Activated CD4-positive, alpha-beta T cell treated with anti-CD3 and anti-CD28 coated beads, Interleukin-2, amount 50 U/mL, for 16 hours (primary cell): ENCODE measurements around the gene TSKS.
A peak's percentile ranks its signal among the peaks of the same experiment; 100 is the strongest.
"Not testable (repeated sequence)": the region's sequence is repeated elsewhere in the genome, so short reads cannot be mapped to it uniquely, and the experiment has no call there.

Experiments
- DNase-seq: peaks from one replicate; pipeline ENCODE4 v3.0.0-alpha.2; 2020

The TSKS gene

DNA sequence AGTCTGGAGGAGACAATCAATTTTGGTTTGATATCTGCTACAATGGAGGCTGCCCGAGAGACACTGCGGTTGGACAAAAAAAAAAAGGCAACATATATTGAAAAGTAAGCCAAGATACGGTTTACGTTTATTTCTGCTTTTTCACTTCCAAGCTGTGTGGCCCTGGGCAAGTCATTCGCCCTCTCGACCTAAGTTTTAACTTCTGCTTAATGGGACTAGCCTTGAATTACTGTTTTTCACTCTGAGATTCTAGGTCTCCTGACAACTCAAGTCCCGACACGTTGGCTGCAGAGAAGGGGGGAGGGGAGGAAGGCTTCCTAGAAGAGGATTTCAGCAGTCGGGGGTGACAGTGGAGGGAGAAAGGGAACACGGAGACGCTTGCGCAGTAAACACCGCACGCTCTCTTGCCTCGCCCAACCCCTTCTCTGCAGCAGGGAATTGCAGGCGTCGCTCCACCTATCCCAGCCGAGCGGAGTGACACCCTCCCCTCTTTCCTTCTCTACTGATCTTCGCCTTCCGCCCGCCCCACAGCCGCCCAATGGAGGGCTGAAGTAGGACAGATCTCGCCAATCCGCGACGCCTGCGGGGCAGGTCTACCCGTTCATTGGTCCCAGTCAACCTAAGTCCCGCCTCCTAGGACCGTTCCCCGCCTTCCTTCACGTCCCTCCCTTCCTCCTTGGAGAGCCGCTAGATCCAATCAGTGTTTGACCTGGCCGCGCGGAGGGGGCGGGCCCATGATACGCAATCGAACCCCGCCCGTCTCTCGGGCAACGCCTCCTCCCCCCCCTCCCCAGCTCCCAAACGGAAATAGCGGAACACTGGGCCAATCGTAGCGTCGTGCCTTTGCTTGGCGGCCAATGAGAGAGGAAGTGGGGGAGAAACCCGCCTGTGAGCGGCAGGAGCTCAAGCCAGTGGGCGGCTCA is 3.2 kb upstream of the TSKS start:
- DNase-seq = peak; percentile 100

DNA sequence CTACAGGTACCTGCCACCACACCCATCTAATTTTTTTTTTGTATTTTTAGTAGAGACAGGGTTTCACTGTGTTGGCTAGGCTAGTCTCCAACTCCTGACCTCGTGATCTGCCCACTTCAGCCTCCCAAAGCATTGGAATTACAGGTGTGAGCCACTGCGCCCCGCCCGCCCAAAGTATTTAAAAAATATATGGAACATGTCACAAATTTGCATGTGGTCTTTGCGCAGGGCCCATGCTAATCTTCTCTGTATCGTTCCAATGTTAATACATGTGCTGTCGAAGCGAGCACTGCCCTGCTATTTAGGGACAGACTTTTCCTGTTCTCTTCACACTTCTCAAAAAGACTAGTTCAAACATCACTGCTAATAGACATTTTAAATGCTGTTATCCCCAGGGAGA is 1.2 kb upstream of the TSKS start:
- DNase-seq = no peak

DNA sequence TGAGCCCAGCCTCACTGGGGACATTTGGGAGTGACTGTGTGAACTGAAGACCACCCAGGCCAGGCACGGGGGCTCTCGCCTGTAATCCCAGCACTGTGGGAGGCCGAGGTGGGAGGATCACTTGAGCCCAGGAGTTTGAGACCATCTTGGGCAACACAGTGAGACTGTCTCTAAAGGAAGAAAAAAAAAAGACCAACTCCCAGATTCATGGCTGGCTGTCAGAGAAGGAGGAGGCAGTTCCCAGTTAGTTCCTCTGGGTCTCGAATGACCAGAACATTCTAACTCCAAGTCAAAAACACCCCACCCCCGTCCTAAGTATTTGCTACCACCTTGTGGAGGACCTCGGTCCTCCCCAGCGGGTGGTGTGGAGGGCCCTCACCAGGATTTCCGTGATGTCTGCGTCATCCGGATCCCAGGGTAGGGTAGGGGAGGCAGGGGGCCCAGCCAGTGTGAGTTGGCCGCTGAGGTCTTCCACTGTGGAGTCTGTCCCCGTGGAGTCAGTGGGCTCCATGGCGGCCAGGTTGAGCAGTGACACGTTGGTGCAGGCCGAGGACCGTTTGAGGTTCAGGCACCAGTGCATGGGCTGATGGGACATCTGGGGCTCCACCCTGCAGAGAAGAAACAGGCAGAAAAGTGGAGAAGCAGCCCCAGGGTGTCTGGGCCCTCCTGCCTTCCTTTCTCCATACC is 1.3 kb downstream of the TSKS start:
- DNase-seq = no peak

DNA sequence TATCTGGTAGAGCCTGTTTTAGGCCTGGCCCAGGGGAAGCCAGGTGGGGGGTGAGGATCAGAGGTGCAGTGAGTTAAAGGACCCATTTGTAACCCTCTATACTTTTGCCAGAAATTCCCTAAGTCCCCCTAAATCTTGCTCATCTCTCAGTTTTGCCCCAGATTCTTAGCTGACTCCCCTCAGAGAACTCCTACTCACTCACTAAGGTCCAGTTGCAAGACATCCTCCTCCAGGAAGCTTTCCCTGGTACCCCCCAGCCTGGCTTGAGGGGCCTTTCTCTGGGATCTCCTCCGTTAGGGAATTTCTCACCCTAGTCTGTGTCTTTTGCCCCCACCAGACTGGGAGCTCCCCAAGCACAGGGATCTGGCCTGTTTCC is 1.9 kb downstream of the TSKS start:
- DNase-seq = no peak

DNA sequence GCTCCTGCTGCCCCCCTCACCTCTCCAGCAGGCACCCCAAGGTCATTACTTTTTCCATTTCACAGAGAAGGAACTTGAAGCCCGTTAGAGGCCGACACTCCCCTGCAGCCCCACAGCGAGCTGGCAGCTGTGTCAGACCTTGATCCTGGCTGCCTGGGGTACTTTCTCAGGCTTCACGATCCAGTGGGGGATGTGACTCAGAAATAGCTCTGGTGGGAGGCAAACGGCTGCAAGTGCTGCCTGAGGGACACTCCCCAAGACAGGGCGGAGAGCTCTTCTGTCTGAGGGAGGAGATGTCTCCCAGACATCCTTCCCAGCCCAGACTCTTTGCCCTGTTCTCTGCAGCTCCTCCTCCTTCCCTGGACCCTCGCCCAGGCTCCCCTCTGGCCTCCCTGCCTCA is 4.8 kb downstream of the TSKS start:
- DNase-seq = no peak

DNA sequence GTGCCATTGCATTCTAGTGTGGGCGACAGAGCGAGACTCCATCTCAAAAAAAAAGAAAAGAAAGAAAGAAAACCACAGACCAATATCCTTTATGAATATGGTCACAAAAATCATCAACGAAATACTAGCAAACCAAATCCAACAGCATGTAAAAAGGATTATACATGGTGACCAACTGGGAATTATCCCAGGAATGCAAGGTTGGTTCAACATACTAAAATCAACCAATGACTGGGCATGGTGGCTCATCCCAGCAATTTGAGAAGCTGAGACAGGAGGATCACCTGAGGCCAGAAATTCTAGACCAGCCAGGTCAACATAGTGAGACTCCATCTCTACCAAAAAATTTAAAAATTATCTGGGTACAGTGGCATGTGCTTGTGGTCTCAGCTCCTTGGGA is 7.2 kb downstream of the TSKS start:
- no peak for DNase-seq

DNA sequence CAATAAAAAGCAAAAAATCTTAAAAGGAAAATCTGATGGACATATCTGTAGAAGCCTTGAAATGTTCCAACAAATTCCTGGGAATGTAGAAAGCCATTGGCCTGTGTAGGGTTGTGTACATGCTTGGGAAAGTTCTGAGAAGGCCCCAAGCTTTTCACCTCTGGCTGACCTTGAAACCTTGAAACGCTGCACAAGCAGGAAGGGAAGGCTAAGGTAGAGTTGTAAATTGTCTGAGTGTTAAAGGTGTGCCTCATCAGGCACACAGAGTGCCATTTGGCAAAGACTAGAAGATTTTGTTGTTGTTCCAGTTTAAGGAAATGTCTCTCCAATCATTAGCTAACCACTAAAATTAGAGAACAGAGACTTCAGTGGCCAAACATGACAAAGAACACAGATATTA is 10.4 kb downstream of the TSKS start:
- DNase-seq = no peak

DNA sequence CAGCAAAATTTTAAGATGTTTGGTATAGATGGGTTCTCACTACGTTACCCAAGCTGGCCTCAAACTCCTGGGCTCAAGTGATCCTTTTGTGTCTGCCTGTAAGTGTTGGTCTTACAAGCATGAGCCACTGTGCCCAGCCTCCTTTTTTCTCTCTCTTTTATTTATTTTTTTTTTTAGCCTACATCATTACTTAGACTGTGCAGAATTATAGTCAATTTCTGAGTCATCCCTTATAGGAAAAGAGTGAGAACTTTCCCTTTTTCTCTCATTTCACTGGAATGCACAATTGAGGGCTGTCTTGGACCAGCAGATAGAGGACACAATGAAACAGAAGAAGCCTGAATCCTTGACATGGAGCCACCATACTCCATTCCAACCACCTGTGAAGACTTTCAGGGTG is 13.3 kb downstream of the TSKS start:
- DNase-seq = no peak

DNA sequence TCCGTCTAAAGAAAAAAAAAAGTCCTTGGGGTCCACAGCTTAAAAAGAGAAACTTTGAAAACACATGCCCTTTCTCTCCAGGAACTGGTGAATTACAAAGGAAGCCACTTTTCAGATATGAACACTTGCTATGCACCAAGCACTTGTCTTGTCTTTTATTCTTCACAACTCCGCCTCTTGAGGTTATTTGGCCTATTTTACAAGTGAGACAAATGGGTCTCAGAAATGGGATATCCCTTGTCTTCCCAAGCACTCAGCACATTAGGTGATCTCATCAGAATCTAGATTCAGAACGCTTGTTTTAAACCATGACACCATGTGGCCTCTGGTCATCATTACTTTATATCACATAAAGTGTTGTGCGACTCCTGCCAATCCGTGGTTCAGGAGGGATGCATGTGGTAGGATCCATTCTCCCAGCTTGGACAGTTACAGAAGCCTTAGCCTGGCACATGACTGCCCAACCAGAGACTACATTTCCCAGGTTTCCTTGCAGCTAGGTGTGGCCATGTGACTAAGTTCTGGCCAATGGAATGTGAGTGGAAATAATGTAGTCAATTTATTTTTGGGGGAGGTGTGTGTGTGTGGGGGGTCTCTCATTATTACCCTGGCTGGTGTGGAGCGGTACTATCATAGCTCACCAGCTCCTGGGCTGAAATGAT is 13.9 kb downstream of the TSKS start:
- no peak for DNase-seq

DNA sequence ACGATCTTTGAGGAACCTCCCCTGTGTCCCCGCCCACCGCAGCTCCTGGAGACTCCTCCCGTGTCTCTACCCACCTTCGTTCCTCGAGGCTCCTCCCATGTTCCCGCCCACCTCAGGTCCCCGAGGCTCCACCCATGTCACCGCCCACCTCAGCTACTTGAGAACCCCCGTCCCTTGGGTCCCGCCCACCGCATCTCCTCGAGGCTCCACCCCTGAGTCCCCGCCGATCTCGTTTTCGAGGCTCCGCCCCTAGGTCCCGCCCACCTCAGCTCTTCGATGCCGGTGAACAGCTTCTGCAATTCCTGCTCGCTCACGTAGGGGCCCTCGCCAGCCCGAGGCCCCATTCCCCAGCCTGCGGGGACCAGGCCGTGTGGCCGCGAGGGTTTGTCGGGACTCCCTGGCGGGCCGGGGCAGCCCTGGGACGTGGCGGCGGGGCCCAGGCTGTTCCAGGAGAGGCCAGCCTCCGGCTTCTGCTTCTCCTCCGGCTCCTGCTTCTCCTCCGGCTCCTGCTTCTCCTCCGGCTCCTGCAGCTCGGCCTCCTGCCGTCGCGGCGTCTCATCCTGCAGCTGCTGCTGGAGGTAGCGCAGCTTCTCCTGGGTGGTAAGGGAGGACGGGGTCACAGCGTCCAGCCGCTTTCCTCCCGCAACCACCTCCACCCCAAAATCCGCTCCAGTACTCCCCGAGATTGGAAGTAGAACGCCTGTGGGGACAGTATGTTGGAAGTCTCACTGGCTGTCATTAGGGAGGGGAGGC is 16.7 kb downstream of the TSKS start:
- DNase-seq = peak; percentile 41

DNA sequence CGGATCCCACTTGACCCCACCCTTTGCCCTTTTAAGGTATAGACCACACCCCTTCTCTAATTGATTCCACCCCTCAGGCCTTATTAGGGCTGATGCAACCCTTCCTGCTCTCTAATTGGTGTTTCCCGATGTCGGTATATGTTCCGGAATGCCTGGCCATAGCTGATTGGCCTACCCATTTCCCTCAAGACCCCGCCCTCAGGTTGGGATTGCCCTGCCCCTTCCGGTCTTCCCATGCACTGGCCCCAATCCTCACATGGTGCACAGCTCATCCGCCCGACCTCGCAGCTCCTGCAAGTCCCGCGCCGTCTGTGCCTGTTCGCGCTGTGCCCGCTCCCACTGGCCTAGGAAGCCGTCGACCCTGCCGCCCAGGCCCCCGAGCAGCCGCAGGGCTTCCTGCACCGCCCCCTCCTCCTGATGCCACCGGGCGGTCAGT is 18.1 kb downstream of the TSKS start:
- no peak for DNase-seq

DNA sequence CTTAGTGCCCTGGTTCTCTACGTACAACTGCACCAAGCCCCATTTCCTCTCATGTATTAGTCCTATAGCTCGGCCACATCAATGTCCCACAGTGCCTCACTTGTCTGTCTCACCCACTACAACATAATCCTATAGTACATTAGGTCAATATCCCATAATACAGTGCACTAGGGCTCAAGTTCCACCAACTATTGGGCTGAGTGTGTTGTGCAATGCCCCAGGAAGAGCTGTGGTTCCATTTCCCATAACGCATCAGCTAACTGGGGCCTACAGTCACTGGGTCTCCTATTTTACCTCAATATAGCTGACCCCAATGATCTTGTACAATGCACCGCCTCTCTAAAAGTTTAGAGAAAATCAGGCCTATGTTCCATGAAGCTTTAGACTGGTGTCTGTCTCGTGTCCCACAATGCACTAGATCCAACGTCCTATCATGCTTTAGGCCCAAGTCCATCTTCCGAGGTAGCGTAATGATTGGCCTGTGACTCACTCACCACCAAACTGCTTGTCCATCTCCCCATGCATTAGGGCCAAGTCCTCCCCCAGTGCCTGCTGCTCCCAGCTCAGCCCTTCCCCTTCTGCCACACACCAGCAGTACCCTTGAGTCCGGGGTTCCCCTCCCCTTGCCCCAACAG is 21.8 kb downstream of the TSKS start:
- no peak for DNase-seq

DNA sequence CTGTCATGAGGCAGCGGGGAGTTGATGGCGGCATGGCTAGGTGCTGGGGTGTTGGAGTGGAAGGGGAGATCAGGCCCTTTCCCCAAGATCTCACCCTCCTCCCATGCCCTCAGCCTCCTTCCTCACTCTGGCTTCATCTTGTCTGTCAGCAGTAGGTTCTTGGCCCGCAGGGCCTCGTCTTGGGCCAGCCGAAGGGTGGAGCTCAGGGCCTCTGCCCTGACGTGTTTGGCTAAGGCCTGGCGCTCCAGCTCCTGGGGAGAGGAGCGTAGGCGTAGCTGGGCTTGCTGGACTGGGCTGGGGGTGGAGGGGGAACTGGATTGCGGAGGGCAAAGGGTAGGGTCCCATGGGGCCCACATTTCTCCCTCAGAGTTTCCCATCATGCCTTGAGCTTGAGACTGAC is 23.2 kb downstream of the TSKS start:
- no peak for DNase-seq

DNA sequence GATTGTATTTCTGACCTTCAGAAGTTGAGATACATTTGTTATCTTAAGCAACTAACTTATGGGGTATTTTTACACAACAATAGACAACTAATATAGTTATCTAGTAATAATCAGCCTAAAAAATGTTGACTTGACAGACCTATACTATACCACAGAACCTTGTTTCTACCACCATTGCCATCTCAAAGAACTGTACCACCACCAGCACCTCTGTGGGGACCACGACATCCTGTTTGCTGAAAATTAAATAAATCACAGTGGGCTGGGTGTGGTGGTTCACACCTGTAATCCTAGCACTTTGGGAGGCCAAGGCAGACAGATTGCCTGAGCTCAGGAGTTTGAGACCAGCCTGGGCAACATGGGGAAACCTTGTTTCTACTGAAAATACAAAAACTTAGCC is 24.0 kb downstream of the TSKS start:
- DNase-seq = no peak

DNA sequence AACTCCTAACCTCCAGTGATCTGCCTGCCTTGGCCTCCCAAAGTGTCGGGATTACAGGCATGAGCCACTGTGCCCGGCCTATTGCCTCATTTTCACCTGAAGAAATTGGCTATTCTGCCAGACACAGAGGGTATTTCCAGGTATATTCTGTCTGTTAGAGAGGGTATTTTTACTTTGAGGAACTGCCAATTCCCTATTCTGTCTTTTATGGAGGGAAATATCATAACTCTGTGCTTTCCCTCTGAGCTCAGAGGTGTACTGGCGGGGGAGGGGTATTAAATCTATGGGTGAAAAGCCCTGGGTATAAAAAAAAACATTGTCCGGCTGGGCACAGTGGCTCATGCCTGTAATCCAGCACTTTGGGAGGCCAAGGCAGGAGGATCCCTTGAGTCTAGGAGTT is 24.8 kb downstream of the TSKS start:
- no peak for DNase-seq

DNA sequence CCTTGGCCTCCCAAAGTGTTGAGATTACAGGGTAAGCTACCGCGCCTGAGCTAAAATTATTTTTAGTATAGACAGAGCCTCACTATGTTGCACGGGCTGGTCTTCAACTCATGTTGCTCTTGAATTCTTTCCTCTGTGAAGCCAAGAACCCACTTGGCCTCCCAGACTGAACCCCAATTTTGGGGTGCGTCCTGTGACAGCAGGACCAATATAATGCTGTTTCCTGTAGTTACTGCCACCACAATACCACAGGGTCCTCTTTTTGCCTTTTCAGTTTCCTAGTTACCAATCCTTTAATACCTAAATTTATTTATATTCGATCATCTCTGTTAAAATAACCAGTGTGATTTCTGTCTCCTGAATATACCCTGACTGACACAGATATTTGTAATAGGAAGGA is 32.9 kb downstream of the TSKS start:
- DNase-seq = no peak

DNA sequence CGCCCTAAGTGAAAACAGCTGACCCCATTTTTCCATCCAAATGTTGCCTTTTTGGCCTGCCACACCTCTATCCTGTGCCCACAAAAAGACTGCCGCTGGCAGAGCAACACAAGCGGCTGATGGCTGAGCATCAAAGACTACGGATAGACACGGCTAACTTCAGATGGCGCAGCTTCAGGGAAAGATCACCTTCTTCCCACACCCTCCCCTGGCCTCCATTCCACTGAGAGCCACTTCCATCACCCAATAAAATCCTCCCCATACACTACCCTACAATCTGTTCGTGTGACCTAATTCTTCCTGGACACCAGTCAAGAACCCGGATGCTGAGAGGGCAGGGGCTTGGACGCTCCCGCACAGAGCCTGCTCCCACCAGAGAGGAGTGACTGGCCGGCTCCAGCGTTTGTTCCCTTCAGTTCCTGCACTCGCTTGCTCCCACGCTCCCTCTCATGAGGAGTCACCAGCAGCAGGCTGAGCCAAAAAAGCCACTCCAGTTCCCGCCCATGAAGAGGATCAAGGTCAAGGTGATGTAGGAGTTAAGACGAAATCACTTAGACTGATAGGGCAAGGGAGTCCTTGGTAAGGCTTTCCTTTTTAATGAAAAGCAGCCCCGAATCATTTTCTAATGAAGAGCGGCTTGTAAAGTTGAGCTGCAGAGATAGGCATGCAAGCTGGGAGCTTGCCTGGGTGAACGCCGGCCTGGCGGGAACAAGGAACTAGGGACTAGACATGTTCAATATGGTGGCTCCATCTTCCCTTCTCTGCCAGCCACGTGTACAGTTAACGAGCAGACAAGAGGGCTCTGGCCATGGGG is 35.7 kb downstream of the TSKS start:
- no peak for DNase-seq

DNA sequence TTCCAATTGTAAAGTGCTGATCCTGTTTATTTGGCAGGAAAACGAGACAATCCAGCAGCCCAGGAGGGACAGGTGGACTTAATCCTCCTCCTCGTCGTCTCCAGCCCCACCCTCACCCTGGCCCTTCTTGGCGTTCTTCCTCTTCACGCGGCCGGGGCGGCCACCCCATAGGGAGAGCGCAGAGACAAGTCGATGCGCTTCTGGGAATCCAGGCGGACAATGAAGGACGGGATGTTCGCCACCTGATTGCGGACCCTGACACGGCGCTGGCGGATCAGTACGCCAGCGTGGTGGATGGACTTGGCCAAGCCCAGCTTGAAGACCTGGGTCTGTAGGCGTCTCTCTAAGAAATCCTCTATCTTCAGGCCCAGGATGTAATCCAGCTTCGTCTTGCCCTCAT is 43.7 kb downstream of the TSKS start:
- not testable (repeated sequence) for DNase-seq

DNA sequence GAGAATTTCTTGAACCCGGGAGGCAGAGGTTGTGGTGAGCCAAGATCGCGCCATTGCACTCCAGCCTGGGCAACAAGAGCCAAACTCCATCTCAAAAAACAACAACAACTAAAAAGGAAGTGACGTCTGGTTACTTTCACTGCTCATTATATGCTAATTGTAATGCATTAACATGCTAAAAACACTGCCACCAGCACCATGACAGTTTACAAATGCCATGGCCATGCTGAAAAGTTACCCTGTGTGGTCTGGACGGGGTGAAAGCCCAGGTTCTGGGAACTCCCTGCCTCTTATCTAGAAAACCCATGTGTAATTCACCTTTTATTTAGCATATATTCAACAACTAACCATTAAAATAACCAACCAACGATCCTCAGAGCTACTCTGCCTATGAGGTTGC is 44.1 kb downstream of the TSKS start:
- DNase-seq = no peak

DNA sequence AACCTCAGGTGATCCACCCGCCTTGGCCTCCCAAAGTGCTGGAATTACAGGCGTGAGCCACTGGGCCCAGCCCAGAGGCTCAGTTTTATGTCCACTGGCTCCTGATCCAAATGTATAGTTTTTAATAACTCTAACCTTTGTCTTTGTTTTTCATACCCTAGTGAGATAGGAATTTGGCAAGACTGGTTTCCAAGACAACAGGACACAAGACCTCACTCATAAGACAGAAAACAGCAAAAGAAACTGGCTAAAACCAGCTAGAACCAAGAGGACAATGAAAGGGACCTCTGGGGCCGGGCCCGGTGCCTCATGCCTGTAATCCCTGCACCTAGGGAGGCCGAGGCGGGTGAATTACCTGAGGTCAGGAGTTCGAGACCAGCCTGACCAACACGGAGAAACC is 44.6 kb downstream of the TSKS start:
- no peak for DNase-seq

DNA sequence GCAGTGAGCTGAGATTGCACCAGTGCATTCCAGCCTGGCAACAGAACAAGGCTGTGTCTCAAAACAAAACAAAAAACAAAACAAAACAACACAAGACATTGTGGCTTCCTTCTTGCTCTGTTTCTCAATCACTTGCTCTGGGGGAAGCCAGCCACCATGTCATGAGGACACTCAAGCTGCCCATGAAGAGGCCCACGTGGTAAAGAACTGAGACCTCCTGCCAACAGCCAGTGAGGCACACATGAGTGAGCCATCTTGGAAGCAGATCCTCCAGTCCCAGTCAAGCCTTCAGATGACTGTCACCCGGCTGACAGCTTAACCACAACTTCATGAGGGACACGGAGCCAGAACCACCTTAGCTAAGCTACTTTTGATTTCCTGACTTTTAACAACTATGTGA is 47.0 kb downstream of the TSKS start:
- peak; percentile 12 for DNase-seq
